Measurements from ENCODE around the gene MPDZ.

DNA sequence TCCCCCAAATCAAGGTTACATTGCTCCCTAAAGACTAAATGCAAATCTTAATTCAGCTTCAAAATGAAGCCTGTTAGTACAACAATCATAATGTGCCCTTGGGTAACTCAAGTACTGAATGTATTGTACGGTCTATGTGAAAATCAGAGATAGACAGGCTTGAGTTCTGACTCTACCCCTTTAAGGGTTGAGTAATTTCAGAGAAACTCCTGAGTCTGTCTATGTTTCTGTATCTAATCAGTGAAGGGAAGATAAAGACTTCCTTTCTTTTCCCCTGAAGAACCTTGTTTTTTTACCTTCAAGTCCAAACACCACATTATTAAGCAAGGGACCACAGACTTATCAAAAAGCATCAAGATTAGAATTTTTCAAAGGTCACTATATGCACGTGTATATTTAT, 108.2 kb downstream of the MPDZ start:
- TF ChIP-seq POLR2A (IDR thresholded peaks at IDR 0.05): no peak
- TF ChIP-seq, protein P1, sequence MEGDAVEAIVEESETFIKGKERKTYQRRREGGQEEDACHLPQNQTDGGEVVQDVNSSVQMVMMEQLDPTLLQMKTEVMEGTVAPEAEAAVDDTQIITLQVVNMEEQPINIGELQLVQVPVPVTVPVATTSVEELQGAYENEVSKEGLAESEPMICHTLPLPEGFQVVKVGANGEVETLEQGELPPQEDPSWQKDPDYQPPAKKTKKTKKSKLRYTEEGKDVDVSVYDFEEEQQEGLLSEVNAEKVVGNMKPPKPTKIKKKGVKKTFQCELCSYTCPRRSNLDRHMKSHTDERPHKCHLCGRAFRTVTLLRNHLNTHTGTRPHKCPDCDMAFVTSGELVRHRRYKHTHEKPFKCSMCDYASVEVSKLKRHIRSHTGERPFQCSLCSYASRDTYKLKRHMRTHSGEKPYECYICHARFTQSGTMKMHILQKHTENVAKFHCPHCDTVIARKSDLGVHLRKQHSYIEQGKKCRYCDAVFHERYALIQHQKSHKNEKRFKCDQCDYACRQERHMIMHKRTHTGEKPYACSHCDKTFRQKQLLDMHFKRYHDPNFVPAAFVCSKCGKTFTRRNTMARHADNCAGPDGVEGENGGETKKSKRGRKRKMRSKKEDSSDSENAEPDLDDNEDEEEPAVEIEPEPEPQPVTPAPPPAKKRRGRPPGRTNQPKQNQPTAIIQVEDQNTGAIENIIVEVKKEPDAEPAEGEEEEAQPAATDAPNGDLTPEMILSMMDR (IDR thresholded peaks at IDR 0.05): no peak

Data from thyroid gland (tissue), 4 donors.